ENCODE measurements around the gene ALPI. TPM values are rescaled to one million over a fixed set of nuclear protein-coding genes. Genes with fewer than 3 reads are reported as not detected.

ALPI gene
- total RNA-seq, 2 donors from 2014 or later = not detected

DNA sequence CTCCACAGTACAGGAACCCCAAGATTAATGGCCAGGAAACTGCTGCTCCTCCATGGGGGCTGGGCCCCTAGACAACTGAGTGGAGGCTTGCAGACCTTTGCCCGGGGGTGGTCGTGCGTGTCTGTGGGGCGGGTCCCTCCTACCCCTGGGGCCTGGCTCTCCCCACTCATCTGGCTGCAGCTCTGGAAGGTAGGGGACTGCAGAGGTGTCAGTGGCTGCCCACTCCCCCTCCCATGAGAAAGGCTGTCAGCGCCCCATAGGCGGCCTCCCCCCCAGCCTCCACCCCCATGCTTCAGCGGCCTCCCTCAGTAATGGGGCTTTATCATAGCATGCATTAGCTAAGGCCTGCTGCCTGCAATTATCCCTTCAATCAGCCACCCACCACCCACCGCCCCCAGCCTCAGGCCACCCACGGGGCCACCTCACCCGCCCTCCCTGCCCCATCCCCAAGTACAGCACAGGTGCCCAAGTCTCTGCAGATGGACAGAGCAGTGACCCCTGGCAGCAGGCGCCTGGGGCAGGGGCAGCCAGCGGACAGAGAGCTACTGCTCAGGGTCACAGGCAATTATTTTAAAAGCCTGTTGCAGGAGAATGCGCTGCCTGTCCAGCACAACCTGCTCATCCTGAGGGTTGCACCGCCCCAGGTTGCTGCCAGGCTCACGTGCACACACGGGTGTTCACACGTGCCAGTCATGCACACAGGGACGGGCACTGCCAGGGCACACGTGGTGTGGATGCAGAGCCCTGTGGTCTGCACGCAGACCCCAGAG, 40.7 kb downstream of the ALPI start:
- H3K27me3 Mint-ChIP-seq (ENCODE audit: insufficient read depth) = peaks cover 26% of the 10 kb centered on the region
- no peaks in the 10 kb centered on the region for H3K9me3 ChIP-seq (ENCODE audit: control insufficient read depth, low read length)
- H3K9ac ChIP-seq (ENCODE audit: extremely low read depth, low read length, poor library complexity, severe bottlenecking) = no peak overlapping the region
- H3K9me3 Mint-ChIP-seq = no peaks in the 10 kb centered on the region
- H3K4me3 Mint-ChIP-seq = no peak overlapping the region
- H3K27ac ChIP-seq (ENCODE audit: low read depth, low read length) = no peak overlapping the region
- peaks cover 6% of the 10 kb centered on the region for H3K4me1 Mint-ChIP-seq
- no peaks in the 10 kb centered on the region for H3K36me3 Mint-ChIP-seq (ENCODE audit: low read depth)
- no peaks in the 10 kb centered on the region for H3K4me1 ChIP-seq (ENCODE audit: control insufficient read depth, insufficient read depth, low read length)
- TF ChIP-seq, protein P1, sequence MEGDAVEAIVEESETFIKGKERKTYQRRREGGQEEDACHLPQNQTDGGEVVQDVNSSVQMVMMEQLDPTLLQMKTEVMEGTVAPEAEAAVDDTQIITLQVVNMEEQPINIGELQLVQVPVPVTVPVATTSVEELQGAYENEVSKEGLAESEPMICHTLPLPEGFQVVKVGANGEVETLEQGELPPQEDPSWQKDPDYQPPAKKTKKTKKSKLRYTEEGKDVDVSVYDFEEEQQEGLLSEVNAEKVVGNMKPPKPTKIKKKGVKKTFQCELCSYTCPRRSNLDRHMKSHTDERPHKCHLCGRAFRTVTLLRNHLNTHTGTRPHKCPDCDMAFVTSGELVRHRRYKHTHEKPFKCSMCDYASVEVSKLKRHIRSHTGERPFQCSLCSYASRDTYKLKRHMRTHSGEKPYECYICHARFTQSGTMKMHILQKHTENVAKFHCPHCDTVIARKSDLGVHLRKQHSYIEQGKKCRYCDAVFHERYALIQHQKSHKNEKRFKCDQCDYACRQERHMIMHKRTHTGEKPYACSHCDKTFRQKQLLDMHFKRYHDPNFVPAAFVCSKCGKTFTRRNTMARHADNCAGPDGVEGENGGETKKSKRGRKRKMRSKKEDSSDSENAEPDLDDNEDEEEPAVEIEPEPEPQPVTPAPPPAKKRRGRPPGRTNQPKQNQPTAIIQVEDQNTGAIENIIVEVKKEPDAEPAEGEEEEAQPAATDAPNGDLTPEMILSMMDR (conservative IDR thresholded peaks at IDR 0.05) = no peak
- WGBS, 2 experiments (ENCODE audit: insufficient coverage in 1 of 2, insufficient read length in 1 of 2) = 83 to 91% methylated on average over 10 to 20 of the region's 20 CpGs
- DNase-seq = no peak
- H3K36me3 ChIP-seq (ENCODE audit: control insufficient read depth, insufficient read depth, low read length) = no peaks in the 10 kb centered on the region
- H3K27me3 ChIP-seq (ENCODE audit: control insufficient read depth, insufficient read depth, low read length, poor library complexity, severe bottlenecking) = peaks cover 9% of the 10 kb centered on the region
- no peak overlapping the region for H3K27ac Mint-ChIP-seq
- no peak overlapping the region for H3K4me3 ChIP-seq (ENCODE audit: low read length)

DNA sequence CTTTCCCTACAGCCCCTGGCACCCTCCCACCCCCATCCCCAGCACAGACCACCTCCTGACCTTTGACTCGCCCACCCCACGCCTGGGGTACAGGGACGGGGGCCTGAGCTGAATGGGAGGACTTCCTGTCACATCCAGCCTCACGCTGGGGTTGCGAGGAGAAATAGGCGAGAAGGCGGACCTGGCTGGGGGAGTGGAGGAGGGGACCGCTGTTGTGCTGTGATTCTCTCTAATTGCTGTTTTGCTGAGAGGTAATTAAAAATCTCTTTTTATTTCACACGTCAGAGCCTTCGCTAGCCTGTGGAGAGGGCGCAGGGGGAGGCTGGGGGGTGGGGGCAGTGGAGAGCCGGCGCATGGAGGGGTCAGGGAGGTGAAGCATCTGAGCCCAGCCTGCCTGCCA, 41.4 kb downstream of the ALPI start:
- Histone ChIP-seq H3K27me3 (ENCODE audit: control insufficient read depth, insufficient read depth, low read length, poor library complexity, severe bottlenecking) (peaks cover 11% of the 10 kb centered on the region), H3K27ac (ENCODE audit: low read depth, low read length) (no peak overlapping the region), H3K9ac (ENCODE audit: extremely low read depth, low read length, poor library complexity, severe bottlenecking) (no peak overlapping the region), H3K4me3 (ENCODE audit: low read length) (no peak overlapping the region), H3K9me3 (ENCODE audit: control insufficient read depth, low read length) (no peaks in the 10 kb centered on the region), H3K4me1 (ENCODE audit: control insufficient read depth, insufficient read depth, low read length) (peaks cover under 1% of the 10 kb centered on the region), H3K36me3 (ENCODE audit: control insufficient read depth, insufficient read depth, low read length) (no peaks in the 10 kb centered on the region)
- 67 to 71% methylated on average over 1 to 13 of the region's 13 CpGs for WGBS, 2 experiments (ENCODE audit: insufficient coverage in 1 of 2, insufficient read length in 1 of 2)
- DNase-seq = no peak
- H3K4me3 Mint-ChIP-seq = no peak overlapping the region
- H3K27ac Mint-ChIP-seq = no peak overlapping the region
- H3K4me1 Mint-ChIP-seq = peaks cover 7% of the 10 kb centered on the region
- H3K9me3 Mint-ChIP-seq = no peaks in the 10 kb centered on the region
- TF ChIP-seq, protein P1 (conservative IDR thresholded peaks at IDR 0.05) = no peak
- peaks cover 24% of the 10 kb centered on the region for H3K27me3 Mint-ChIP-seq (ENCODE audit: insufficient read depth)
- no peaks in the 10 kb centered on the region for H3K36me3 Mint-ChIP-seq (ENCODE audit: low read depth)

DNA sequence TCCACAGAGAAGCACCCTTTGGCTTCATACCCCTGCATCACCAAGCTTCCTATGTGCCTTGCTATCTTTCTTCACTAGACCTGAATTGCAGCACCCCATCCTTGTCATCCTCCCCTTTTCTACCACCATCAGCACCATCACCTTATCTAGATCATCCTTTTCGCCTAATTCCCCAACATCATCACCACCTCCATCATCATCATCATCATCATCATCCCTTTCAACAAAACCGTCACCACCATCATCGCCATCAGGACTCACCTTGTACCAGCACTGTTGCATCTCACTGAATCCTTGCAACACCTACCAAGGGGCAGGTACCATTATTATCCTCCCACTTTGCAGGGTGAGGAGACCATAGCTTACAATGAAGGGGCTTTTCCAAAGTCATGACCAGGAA, 42.5 kb downstream of the ALPI start:
- Histone ChIP-seq H3K9ac (ENCODE audit: extremely low read depth, low read length, poor library complexity, severe bottlenecking) (no peak overlapping the region), H3K36me3 (ENCODE audit: control insufficient read depth, insufficient read depth, low read length) (no peaks in the 10 kb centered on the region), H3K9me3 (ENCODE audit: control insufficient read depth, low read length) (no peaks in the 10 kb centered on the region), H3K27ac (ENCODE audit: low read depth, low read length) (no peak overlapping the region), H3K4me3 (ENCODE audit: low read length) (no peak overlapping the region), H3K4me1 (ENCODE audit: control insufficient read depth, insufficient read depth, low read length) (peaks cover 3% of the 10 kb centered on the region), H3K27me3 (ENCODE audit: control insufficient read depth, insufficient read depth, low read length, poor library complexity, severe bottlenecking) (peaks cover 20% of the 10 kb centered on the region)
- Mint-ChIP-seq H3K27me3 (ENCODE audit: insufficient read depth) (peaks cover 28% of the 10 kb centered on the region), H3K4me1 (peaks cover 6% of the 10 kb centered on the region), H3K9me3 (no peaks in the 10 kb centered on the region), H3K27ac (no peak overlapping the region), H3K36me3 (ENCODE audit: low read depth) (no peaks in the 10 kb centered on the region), H3K4me3 (no peak overlapping the region)
- WGBS, 2 experiments (ENCODE audit: insufficient coverage in 1 of 2, insufficient read length in 1 of 2) = 93 to 100% methylated on average over 1 to 3 of the region's 3 CpGs
- DNase-seq = no peak
- TF ChIP-seq, protein P1 (conservative IDR thresholded peaks at IDR 0.05) = no peak
